ENCODE results near the gene SLC44A3.

GRCh38 chr1:94804442-94804837 lies 15.7 kb upstream of the SLC44A3 start:
- TF ChIP-seq, protein P1, sequence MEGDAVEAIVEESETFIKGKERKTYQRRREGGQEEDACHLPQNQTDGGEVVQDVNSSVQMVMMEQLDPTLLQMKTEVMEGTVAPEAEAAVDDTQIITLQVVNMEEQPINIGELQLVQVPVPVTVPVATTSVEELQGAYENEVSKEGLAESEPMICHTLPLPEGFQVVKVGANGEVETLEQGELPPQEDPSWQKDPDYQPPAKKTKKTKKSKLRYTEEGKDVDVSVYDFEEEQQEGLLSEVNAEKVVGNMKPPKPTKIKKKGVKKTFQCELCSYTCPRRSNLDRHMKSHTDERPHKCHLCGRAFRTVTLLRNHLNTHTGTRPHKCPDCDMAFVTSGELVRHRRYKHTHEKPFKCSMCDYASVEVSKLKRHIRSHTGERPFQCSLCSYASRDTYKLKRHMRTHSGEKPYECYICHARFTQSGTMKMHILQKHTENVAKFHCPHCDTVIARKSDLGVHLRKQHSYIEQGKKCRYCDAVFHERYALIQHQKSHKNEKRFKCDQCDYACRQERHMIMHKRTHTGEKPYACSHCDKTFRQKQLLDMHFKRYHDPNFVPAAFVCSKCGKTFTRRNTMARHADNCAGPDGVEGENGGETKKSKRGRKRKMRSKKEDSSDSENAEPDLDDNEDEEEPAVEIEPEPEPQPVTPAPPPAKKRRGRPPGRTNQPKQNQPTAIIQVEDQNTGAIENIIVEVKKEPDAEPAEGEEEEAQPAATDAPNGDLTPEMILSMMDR (IDR thresholded peaks at IDR 0.05), result no peak
- no peak for TF ChIP-seq POLR2A (IDR thresholded peaks at IDR 0.05)

Measured in heart left ventricle (tissue), 13 donors.